CD4-positive, alpha-beta T cell (primary cell): Measurements from ENCODE around the gene ZNF24. TPM values are rescaled to one million over a fixed set of nuclear protein-coding genes. Genes with fewer than 3 reads are reported as not detected.

Experiments used
- ATAC-seq: fragments of 200-7000 bp; cut with Tn5 transposase; one replicate; pipeline ENCODE4 v1.10.0; 2022; ENCODE audit warnings: mild to moderate bottlenecking; ENCODE audit not compliant: poor library complexity
- CTCF ChIA-PET: fragments of 350-600 bp; sonication (Branson Sonifier 250); formaldehyde crosslinking; loops from one replicate; lab custom pipeline; 2021; ENCODE audit warnings: antibody characterized with exemption, inconsistent platforms; lab: Charles Lee
- POLR2A ChIA-PET: fragments of 350-600 bp; sonication (Branson Sonifier 250); formaldehyde crosslinking; loops from one replicate; lab custom pipeline; 2021; ENCODE audit warnings: antibody characterized with exemption, inconsistent platforms; lab: Charles Lee
- DNase-seq, 14 experiments: peaks; one replicate each; pipeline ENCODE4 v3.0.0-alpha.2; 2013 to 2020; ENCODE audit warnings: mixed read lengths in 2 of 14
- H3K27ac ChIP-seq, 2 donors: one replicate each; pipeline versions ENCODE4 v1.5.1 to v1.7.0; 2013; ENCODE audit warnings: low read length in 2 of 2, low read depth in 1 of 2, mild to moderate bottlenecking in 1 of 2
- H3K27me3 ChIP-seq, 2 experiments: 1 replicate in 1 of 2; 2 replicates in 1 of 2; pipeline versions ENCODE4 v1.6.1 to v1.7.0; 2013; ENCODE audit warnings: low read length in 2 of 2, control low read depth in 1 of 2, mild to moderate bottlenecking in 1 of 2, moderate library complexity in 1 of 2; ENCODE audit not compliant: insufficient read depth in 2 of 2, control insufficient read depth in 1 of 2
- H3K36me3 ChIP-seq: one replicate; pipeline ENCODE4 v1.6.1; 2013; ENCODE audit warnings: low read length, control low read depth; ENCODE audit not compliant: insufficient read depth
- H3K4me1 ChIP-seq: one replicate; pipeline ENCODE4 v1.6.1; 2013; ENCODE audit warnings: low read length, control low read depth; ENCODE audit not compliant: insufficient read depth
- H3K4me3 ChIP-seq: one replicate; pipeline ENCODE4 v1.5.1; 2013; ENCODE audit warnings: mild to moderate bottlenecking, low read length, moderate library complexity
- H3K9me3 ChIP-seq, 2 experiments: 1 replicate in 1 of 2; 2 replicates in 1 of 2; pipeline versions ENCODE4 v1.6.1 to v1.7.0; 2013; ENCODE audit warnings: low read length in 2 of 2, mild to moderate bottlenecking in 2 of 2, control low read depth in 1 of 2, moderate library complexity in 1 of 2; ENCODE audit not compliant: control insufficient read depth in 1 of 2, insufficient read depth in 1 of 2
- H3K27ac Mint-ChIP-seq: one replicate; pipeline ENCODE4 v1.8.0; 2020; ENCODE audit warnings: mixed read lengths
- H3K27me3 Mint-ChIP-seq: one replicate; pipeline ENCODE4 v1.8.0; 2021; ENCODE audit warnings: mixed read lengths
- H3K36me3 Mint-ChIP-seq: one replicate; pipeline ENCODE4 v1.8.0; 2021; ENCODE audit warnings: low read depth, mixed read lengths
- H3K4me1 Mint-ChIP-seq: one replicate; pipeline ENCODE4 v1.8.0; 2021; ENCODE audit warnings: low read depth, mixed read lengths
- H3K4me3 Mint-ChIP-seq: one replicate; pipeline ENCODE4 v1.8.0; 2020; ENCODE audit warnings: mild to moderate bottlenecking, mixed read lengths
- H3K9me3 Mint-ChIP-seq: one replicate; pipeline ENCODE4 v1.8.0; 2020; ENCODE audit warnings: mixed read lengths
- CTCF ChIP-seq: fragments of 200-600 bp; IDR thresholded peaks from one replicate; pipeline ENCODE4 v1.8.0; 2022; ENCODE audit warnings: antibody characterized with exemption, mild to moderate bottlenecking
- intact Hi-C, 2 experiments: fragments of 100-400 bp; cut with DNase I in 1 of 2; cut with micrococcal nuclease in 1 of 2; formaldehyde crosslinking; loops; one replicate each; pipeline versions ENCODE4 v1.15.1 to v1.9.0; 2023 to 2025; cut with DNase I, micrococcal nuclease
- total RNA-seq, 174 experiments: library from RNA in 2 of 174; stranded (reverse) in 2 of 174; gene quantifications; one replicate each; pipeline ENCODE4 v1.2.3 and lab custom pipeline; 2021 to 2026

The ZNF24 gene
- total RNA-seq, 2 experiments from 2014 or later, result 65.9 to 68.3 TPM

- Mint-ChIP-seq H3K4me3 (no peak overlapping the region), H3K4me1 (peaks cover 7% of the 10 kb centered on the region), H3K27ac (no peak overlapping the region), H3K9me3 (no peaks in the 10 kb centered on the region), H3K27me3 (peaks cover 23% of the 10 kb centered on the region), H3K36me3 (no peaks in the 10 kb centered on the region)
- no peaks in the 10 kb centered on the region for H3K36me3 ChIP-seq
- ChIA-PET POLR2A (interaction anchor here (0.6 to 1.0 kb wide), 3 partner anchors 111 to 357 kb away, joined by 3 to 5 read pairs (median 3); partner anchors contain the start of genes INO80C and ZNF397), CTCF (interaction anchor here (0.6 to 1.7 kb wide), 21 partner anchors 9 to 586 kb away, joined by 3 to 10 read pairs (median 3); partner anchors contain the start of genes INO80C, RMP24 and ZNF397)
- no peaks in the 10 kb centered on the region for H3K9me3 ChIP-seq
- ATAC-seq (peak; percentile 99), DNase-seq (peak; percentile 29 to 89 (median 52))
- no peak overlapping the region for H3K27ac ChIP-seq
- TF ChIP-seq CTCF, result peak; percentile 95
- H3K4me3 ChIP-seq, result no peak overlapping the region
- H3K27me3 ChIP-seq, result peaks cover 0 to 4% of the 10 kb centered on the region in 2 experiments
- intact Hi-C loops, result loop anchor here in 1 of 2 experiments (5.0 to 10.0 kb wide), 2 partner anchors 566 to 898 kb away; no protein-coding TSS in a partner anchor
- H3K4me1 ChIP-seq, result peaks cover 5% of the 10 kb centered on the region
Observed at GRCh38 chr18:35386600-35387100, 42.4 kb upstream of the ZNF24 start.

GRCh38 chr18:35383136-35383535, 38.9 kb upstream of the ZNF24 start:
- Histone ChIP-seq H3K27ac (no peak overlapping the region), H3K27me3 (peaks cover 0 to 4% of the 10 kb centered on the region in 2 experiments), H3K9me3 (no peaks in the 10 kb centered on the region), H3K4me1 (peaks cover 5% of the 10 kb centered on the region), H3K36me3 (no peaks in the 10 kb centered on the region), H3K4me3 (no peak overlapping the region)
- H3K9me3 Mint-ChIP-seq, result no peaks in the 10 kb centered on the region
- H3K36me3 Mint-ChIP-seq, result no peaks in the 10 kb centered on the region
- H3K27me3 Mint-ChIP-seq, result peaks cover 12% of the 10 kb centered on the region
- peaks cover 7% of the 10 kb centered on the region for H3K4me1 Mint-ChIP-seq
- TF ChIP-seq CTCF, result no peak
- no peak for ATAC-seq
- ChIA-PET POLR2A (no interaction called here), CTCF (no interaction called here)
- no peak for DNase-seq
- H3K4me3 Mint-ChIP-seq, result no peak overlapping the region
- intact Hi-C loops, result loop anchor here in 1 of 2 experiments (10.0 kb wide), 1 partner anchor 902 kb away; no protein-coding TSS in a partner anchor
- no peak overlapping the region for H3K27ac Mint-ChIP-seq

- H3K4me3 ChIP-seq, result no peak overlapping the region
- Mint-ChIP-seq H3K4me1 (peaks cover 7% of the 10 kb centered on the region), H3K36me3 (no peaks in the 10 kb centered on the region), H3K27me3 (peaks cover 4% of the 10 kb centered on the region), H3K9me3 (no peaks in the 10 kb centered on the region), H3K4me3 (peak overlapping the region; percentile 63), H3K27ac (no peak overlapping the region)
- no peak for TF ChIP-seq CTCF
- H3K27me3 ChIP-seq, result no peaks in the 10 kb centered on the region
- DNase-seq, result no peak
- ChIA-PET POLR2A (no interaction called here), CTCF (no interaction called here)
- H3K36me3 ChIP-seq, result no peaks in the 10 kb centered on the region
- intact Hi-C loops, result no loop called here
- no peak overlapping the region for H3K27ac ChIP-seq
- no peaks in the 10 kb centered on the region for H3K9me3 ChIP-seq
- ATAC-seq, result no peak
- H3K4me1 ChIP-seq, result peaks cover 14% of the 10 kb centered on the region
Observed at GRCh38 chr18:35379421-35379820, 35.2 kb upstream of the ZNF24 start.
